Measurements from ENCODE around the gene PSMB5. TPM values are rescaled to one million over a fixed set of nuclear protein-coding genes. Genes with fewer than 3 reads are reported as not detected.

Gene PSMB5
- total and polyA plus RNA-seq, 3 donors from 2014 or later: 97.2 to 145 (median 123) TPM

- intact Hi-C loops (cut with DNase I; ENCODE audit: low total_unique reads): no loop called here
- no peak for TF ChIP-seq CTCF (IDR thresholded peaks at IDR 0.05)
- no peak for TF ChIP-seq POLR2A (IDR thresholded peaks at IDR 0.05)
- Histone ChIP-seq H3K9me3 (no peaks in the 10 kb centered on the region), H3K27me3 (no peaks in the 10 kb centered on the region), H3K4me1 (peaks cover 17% of the 10 kb centered on the region), H3K27ac (no peak overlapping the region), H3K4me3 (no peak overlapping the region), H3K36me3 (ENCODE audit: low read depth, missing control alignments) (no peaks in the 10 kb centered on the region)
- 86 to 92% methylated on average over 17 of the region's 17 CpGs for WGBS, 2 donors
- no peak for DNase-seq
Measured at GRCh38 chr14:23060536-23061260, 26.0 kb upstream of the PSMB5 start.

- intact Hi-C loops (cut with DNase I; ENCODE audit: low total_unique reads): loop anchor here (5.0 kb wide), 1 partner anchor 72 kb away; no protein-coding TSS in a partner anchor
- H3K27ac ChIP-seq: no peak overlapping the region
- H3K9me3 ChIP-seq: no peaks in the 10 kb centered on the region
- DNase-seq: no peak
- TF ChIP-seq CTCF (IDR thresholded peaks at IDR 0.05) (no peak), POLR2A (IDR thresholded peaks at IDR 0.05) (no peak)
- H3K36me3 ChIP-seq (ENCODE audit: low read depth, missing control alignments): no peaks in the 10 kb centered on the region
- no peak overlapping the region for H3K4me3 ChIP-seq
- H3K27me3 ChIP-seq: no peaks in the 10 kb centered on the region
- peaks cover 17% of the 10 kb centered on the region for H3K4me1 ChIP-seq
- 58 to 67% methylated on average over 31 to 32 of the region's 32 CpGs for WGBS, 2 donors
Measured at GRCh38 chr14:23058654-23059504, 24.2 kb upstream of the PSMB5 start.

GRCh38 chr14:23057757-23058653 is 23.3 kb upstream of the PSMB5 start:
- peak; percentile 92 for DNase-seq
- no peaks in the 10 kb centered on the region for H3K27me3 ChIP-seq
- 0 to 2% methylated on average over 19 to 50 of the region's 51 CpGs for WGBS, 2 donors
- H3K36me3 ChIP-seq (ENCODE audit: low read depth, missing control alignments): no peaks in the 10 kb centered on the region
- H3K4me1 ChIP-seq: peaks cover 17% of the 10 kb centered on the region
- peak overlapping the region; percentile 68 to 70 for H3K4me3 ChIP-seq
- intact Hi-C loops (cut with DNase I; ENCODE audit: low total_unique reads): loop anchor here (5.0 kb wide), 1 partner anchor 71 kb away; no protein-coding TSS in a partner anchor
- H3K9me3 ChIP-seq: no peaks in the 10 kb centered on the region
- peak overlapping the region in 1 of 2 donors; percentile 59 for H3K27ac ChIP-seq
- TF ChIP-seq POLR2A (IDR thresholded peaks at IDR 0.05): no peak
- TF ChIP-seq CTCF (IDR thresholded peaks at IDR 0.05): peak; percentile 93 to 96 (median 95)

DNA sequence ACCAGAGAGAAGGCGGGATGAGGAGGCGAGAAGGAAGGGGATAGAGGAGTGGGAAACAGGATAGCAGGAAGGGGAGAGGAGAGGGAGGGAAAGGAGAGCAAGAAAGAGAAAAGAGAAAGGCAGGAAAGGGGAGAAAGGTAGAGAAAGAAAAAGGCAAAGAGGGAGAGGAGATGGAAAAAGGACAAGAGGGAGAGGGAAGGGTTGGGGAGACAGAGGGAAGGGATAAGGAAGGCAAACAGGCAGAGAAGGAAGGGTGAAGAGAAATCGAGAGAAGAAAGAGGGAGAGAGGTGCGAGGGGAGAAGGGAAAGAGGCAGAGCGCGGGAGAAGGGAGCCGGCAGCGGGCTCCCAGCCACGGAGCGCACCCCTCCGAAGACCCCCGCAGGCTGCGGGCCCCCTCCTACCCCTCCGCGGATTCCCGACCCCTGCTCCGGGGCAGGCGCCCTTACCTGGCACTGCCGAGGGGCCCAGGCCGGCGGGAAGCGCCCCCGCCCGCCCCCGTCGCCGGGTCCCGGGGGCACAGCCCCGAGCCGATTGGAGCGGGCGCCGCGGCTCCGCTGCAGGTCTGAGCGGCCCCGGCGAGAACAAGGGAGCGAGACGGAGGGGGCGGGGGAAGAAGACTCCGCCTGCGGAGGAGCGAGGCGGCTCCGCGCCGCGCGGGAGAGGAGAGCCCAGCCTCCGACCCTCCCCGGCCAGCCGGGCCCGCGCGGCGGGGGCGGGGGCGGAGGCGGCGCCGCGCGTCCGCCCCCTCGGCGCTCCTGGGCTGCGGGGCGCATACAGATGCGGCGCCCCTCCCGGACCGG is 22.5 kb upstream of the PSMB5 start, which contains the start of gene CDH24:
TSS of gene CDH24 (minus strand) at position 565 of the 801 bp plus-strand sequence. CDS start 1,787 bp downstream, outside the sequence.
- no peaks in the 10 kb centered on the region for H3K27me3 ChIP-seq
- no peaks in the 10 kb centered on the region for H3K9me3 ChIP-seq
- no peaks in the 10 kb centered on the region for H3K36me3 ChIP-seq (ENCODE audit: low read depth, missing control alignments)
- DNase-seq: peak; percentile 75
- peak within 1 kb of the TSS in 1 of 2 donors; percentile 59 for H3K27ac ChIP-seq
- WGBS, 2 donors: 4 to 8% methylated on average over 16 to 33 of the region's 73 CpGs
- TF ChIP-seq CTCF (IDR thresholded peaks at IDR 0.05) (no peak), POLR2A (IDR thresholded peaks at IDR 0.05) (no peak)
- intact Hi-C loops (cut with DNase I; ENCODE audit: low total_unique reads): loop anchor here (5.0 kb wide), 1 partner anchor 70 kb away; no protein-coding TSS in a partner anchor
- peak within 1 kb of the TSS; percentile 68 to 70 for H3K4me3 ChIP-seq
- peaks cover 13% of the 10 kb centered on the region for H3K4me1 ChIP-seq
